ENCODE results near the gene ALG14.

DNA sequence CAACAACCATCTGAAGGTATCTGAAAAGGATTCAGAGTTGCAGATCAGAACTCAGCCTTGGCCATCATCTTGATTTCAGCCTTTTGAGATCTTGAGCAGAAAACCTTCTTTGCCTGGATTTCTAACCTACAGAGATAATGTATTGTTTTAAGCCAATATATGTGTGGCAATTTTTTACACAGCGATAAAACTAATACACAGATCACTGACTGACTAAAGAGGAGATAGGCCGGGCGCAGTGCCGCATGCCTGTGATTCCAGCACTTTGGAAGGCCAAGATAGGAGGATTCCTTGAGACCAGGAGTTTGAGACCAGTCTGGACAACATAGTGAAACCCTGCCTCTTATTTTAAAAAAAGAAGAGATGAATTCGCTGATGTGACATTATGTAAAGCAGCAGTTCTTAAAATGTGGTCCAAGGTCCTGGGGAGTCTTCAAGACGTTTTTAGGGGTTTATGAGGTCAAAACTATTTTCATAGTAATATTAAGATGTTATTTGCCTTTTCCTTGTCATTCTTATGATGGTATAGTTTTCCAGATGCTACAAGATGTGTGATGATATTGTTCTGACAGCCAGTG, 95.7 kb downstream of the ALG14 start:
- TF ChIP-seq POLR2AphosphoS5 (IDR thresholded peaks at IDR 0.05) (no peak), POLR2A (IDR thresholded peaks at IDR 0.05) (no peak)
- TF ChIP-seq, protein P1, sequence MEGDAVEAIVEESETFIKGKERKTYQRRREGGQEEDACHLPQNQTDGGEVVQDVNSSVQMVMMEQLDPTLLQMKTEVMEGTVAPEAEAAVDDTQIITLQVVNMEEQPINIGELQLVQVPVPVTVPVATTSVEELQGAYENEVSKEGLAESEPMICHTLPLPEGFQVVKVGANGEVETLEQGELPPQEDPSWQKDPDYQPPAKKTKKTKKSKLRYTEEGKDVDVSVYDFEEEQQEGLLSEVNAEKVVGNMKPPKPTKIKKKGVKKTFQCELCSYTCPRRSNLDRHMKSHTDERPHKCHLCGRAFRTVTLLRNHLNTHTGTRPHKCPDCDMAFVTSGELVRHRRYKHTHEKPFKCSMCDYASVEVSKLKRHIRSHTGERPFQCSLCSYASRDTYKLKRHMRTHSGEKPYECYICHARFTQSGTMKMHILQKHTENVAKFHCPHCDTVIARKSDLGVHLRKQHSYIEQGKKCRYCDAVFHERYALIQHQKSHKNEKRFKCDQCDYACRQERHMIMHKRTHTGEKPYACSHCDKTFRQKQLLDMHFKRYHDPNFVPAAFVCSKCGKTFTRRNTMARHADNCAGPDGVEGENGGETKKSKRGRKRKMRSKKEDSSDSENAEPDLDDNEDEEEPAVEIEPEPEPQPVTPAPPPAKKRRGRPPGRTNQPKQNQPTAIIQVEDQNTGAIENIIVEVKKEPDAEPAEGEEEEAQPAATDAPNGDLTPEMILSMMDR (IDR thresholded peaks at IDR 0.05): no peak
